ENCODE results near the gene TP53RK.
"Not testable (repeated sequence)": the region's sequence is repeated elsewhere in the genome, so short reads cannot be mapped to it uniquely, and the experiment has no call there.

DNA sequence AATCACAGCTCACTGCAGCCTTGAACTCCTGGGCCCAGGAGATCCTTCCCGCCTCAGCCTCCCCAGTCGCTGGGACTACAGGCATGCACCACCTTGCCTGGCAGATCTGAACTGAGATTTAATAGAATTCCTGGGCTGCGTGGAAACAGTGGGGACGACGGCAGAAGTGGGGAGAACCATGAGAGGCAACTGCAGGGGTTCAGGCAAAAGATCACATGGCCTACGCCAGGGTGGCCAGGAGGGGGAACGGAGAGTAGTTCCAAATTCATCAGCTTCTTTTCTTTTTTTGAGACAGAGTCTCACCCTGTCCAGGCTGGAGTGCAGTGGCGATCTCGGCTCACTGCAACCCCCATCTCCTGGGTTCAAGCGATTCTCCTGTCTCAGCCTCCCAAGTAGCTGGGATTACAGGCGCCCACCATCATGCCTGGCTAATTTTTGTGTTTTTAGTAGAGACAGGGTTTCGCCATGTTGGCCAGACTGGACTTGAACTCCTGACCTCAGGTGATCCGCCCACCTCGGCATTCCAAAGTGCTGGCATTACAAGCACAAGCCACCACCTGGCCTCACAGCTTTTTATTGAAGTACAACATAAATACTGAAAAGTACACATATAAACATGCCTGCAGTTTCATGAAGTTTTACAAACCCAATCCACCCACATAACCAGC is 12.5 kb downstream of the TP53RK start:
- TF ChIP-seq POLR2AphosphoS5, POLR2A (IDR thresholded peaks at IDR 0.05): not testable (repeated sequence)
- TF ChIP-seq, protein P1, sequence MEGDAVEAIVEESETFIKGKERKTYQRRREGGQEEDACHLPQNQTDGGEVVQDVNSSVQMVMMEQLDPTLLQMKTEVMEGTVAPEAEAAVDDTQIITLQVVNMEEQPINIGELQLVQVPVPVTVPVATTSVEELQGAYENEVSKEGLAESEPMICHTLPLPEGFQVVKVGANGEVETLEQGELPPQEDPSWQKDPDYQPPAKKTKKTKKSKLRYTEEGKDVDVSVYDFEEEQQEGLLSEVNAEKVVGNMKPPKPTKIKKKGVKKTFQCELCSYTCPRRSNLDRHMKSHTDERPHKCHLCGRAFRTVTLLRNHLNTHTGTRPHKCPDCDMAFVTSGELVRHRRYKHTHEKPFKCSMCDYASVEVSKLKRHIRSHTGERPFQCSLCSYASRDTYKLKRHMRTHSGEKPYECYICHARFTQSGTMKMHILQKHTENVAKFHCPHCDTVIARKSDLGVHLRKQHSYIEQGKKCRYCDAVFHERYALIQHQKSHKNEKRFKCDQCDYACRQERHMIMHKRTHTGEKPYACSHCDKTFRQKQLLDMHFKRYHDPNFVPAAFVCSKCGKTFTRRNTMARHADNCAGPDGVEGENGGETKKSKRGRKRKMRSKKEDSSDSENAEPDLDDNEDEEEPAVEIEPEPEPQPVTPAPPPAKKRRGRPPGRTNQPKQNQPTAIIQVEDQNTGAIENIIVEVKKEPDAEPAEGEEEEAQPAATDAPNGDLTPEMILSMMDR (IDR thresholded peaks at IDR 0.05 in 8 of 11, conservative IDR thresholded peaks at IDR 0.05 in 3 of 11), result not testable (repeated sequence)

Measured in spleen (tissue), 7 donors.